SK-N-SH treated with all-trans-retinoic acid at 6 μM for 48 hours (cell line): ENCODE results near the gene TTR.

Experiments
- ATAC-seq: fragments of 200-7000 bp; cut with Tn5 transposase; 3 replicates; pipeline ENCODE4 v1.9.1; 2020; ENCODE audit warnings: mild to moderate bottlenecking, moderate library complexity
- ARNTL ChIP-seq: fragments of 450-650 bp; formaldehyde crosslinking; IDR thresholded peaks from 2 replicates; pipeline ENCODE4 v1.5.0; 2020; ENCODE audit warnings: low read depth, mild to moderate bottlenecking, moderate library complexity, borderline replicate concordance
- BACH2 ChIP-seq: fragments of 250-450 bp; sonication (Bioruptor Pico); IDR thresholded peaks from 2 replicates; pipeline ENCODE4 v1.9.0; 2021; ENCODE audit warnings: mild to moderate bottlenecking, borderline replicate concordance
- CREB5 ChIP-seq: fragments of 250-450 bp; sonication (Bioruptor Pico); IDR thresholded peaks from 2 replicates; pipeline ENCODE4 v1.5.1; 2020; ENCODE audit warnings: low read depth, mild to moderate bottlenecking, moderate library complexity
- CSDC2 ChIP-seq: fragments of 250-450 bp; sonication (Bioruptor Pico); IDR thresholded peaks from 2 replicates; pipeline ENCODE4 v1.5.0; 2020; ENCODE audit warnings: mild to moderate bottlenecking, moderate library complexity
- CSRNP3 ChIP-seq: fragments of 250-450 bp; sonication (Bioruptor Pico); IDR thresholded peaks from 2 replicates; pipeline ENCODE4 v1.5.1; 2021; ENCODE audit warnings: mild to moderate bottlenecking, moderate library complexity
- GLIS3 ChIP-seq: fragments of 250-450 bp; sonication (Bioruptor Pico); IDR thresholded peaks from 2 replicates; pipeline ENCODE4 v1.5.0; 2020; ENCODE audit warnings: mild to moderate bottlenecking, moderate library complexity
- ISL1 ChIP-seq: fragments of 250-450 bp; sonication (Bioruptor Pico); IDR thresholded peaks from 2 replicates; pipeline ENCODE4 v2.1.2; 2022; ENCODE audit warnings: mild to moderate bottlenecking, moderate library complexity
- OSR1 ChIP-seq: fragments of 250-450 bp; sonication (Bioruptor Pico); IDR thresholded peaks from 2 replicates; pipeline ENCODE4 v1.8.0; 2022; ENCODE audit warnings: moderate library complexity, mild to moderate bottlenecking, inconsistent platforms
- PPARA ChIP-seq: fragments of 250-450 bp; sonication (Bioruptor Pico); IDR thresholded peaks from 2 replicates; pipeline ENCODE4 v1.5.0; 2020; ENCODE audit warnings: mild to moderate bottlenecking, borderline replicate concordance
- TCF4 ChIP-seq: fragments of 250-450 bp; sonication (Bioruptor Pico); IDR thresholded peaks from 2 replicates; pipeline ENCODE4 v1.8.0; 2021; ENCODE audit warnings: mild to moderate bottlenecking, moderate library complexity, borderline replicate concordance
- TOX ChIP-seq: fragments of 250-450 bp; sonication (Bioruptor Pico); IDR thresholded peaks from 2 replicates; pipeline ENCODE4 v1.8.0; 2021; ENCODE audit warnings: mild to moderate bottlenecking, moderate library complexity, borderline replicate concordance
- ZC3H10 ChIP-seq: fragments of 250-450 bp; sonication (Bioruptor Pico); IDR thresholded peaks from 2 replicates; pipeline ENCODE4 v1.5.1; 2021; ENCODE audit warnings: mild to moderate bottlenecking, moderate library complexity
- ZFP3 ChIP-seq: fragments of 250-450 bp; sonication (Bioruptor Pico); IDR thresholded peaks from 2 replicates; pipeline ENCODE4 v1.5.0; 2020; ENCODE audit warnings: mild to moderate bottlenecking, moderate library complexity
- ZFP30 ChIP-seq: fragments of 450-650 bp; formaldehyde crosslinking; IDR thresholded peaks from 2 replicates; pipeline ENCODE4 v1.5.0; 2022; ENCODE audit warnings: mild to moderate bottlenecking, moderate library complexity
- ZNF565 ChIP-seq: fragments of 450-650 bp; formaldehyde crosslinking; conservative IDR thresholded peaks from 2 replicates; pipeline ENCODE4 v1.5.0; 2020; ENCODE audit warnings: low read depth, mild to moderate bottlenecking, moderate library complexity
- ZNF70 ChIP-seq: fragments of 450-650 bp; formaldehyde crosslinking; IDR thresholded peaks from 2 replicates; pipeline ENCODE4 v1.5.0; 2020; ENCODE audit warnings: mild to moderate bottlenecking, moderate library complexity
- ZNF8 ChIP-seq: fragments of 450-650 bp; formaldehyde crosslinking; IDR thresholded peaks from 2 replicates; pipeline ENCODE4 v1.5.0; 2020; ENCODE audit warnings: mild to moderate bottlenecking, moderate library complexity
- TF ChIP-seq, protein P1 (sequence below): fragments of 250-450 bp; sonication (Bioruptor Pico); IDR thresholded peaks from 2 replicates; pipeline ENCODE4 v1.5.0; 2020; ENCODE audit warnings: mild to moderate bottlenecking, moderate library complexity

The TTR gene

GRCh38 chr18:31598021-31598805 is 6.5 kb downstream of the TTR start:
- TF ChIP-seq TOX (CRISPR knock-in tag) (no peak), ZFP3 (CRISPR knock-in tag) (no peak), GLIS3 (CRISPR knock-in tag) (no peak), ZC3H10 (CRISPR knock-in tag) (no peak), BACH2 (CRISPR knock-in tag) (no peak)
- ATAC-seq: no peak

DNA sequence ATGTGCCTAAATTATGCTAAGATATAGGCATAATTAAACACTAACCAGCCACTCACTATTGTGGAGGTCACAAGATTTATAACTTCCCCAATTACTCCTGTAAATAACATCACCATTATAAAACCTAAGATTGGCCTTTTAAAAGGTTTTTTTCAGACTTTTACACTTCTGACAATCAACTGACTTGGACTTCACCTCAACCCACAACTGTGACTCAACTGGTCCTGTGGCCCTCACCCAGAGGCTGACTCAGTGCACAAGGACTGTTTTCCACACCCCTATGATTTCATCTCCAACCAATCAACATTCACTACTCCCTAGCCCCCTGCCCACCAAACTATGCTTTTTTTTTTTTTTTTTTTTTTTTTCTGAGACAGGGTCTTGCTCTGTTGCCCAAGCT is 11.6 kb downstream of the TTR start:
- TF ChIP-seq ZFP3 (CRISPR knock-in tag) (no peak), CSRNP3 (CRISPR knock-in tag) (no peak)
- ATAC-seq: no peak

GRCh38 chr18:31606265-31606664 is 14.6 kb downstream of the TTR start:
- no peak for ATAC-seq

DNA sequence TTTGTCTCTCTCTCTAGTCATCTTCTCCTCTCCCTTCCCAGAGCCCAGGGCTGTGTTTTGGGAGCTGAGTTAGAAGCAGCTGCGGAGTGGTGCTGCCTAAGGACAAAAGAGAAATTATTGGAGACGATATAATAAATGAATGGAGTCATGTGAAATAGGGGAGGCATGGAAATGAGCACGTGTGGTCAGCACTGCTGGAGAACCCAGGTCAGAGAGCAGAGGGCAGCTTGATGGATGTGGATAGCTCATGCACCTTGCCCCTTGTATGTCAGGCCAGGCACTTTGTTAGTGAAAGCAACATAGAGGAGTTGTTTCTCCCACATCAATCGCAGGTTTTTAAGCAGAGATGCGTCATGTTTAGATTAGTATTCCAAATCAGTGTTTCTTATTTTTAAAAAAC is 15.7 kb downstream of the TTR start:
- no peak for ATAC-seq
- TF ChIP-seq ZNF70 (no peak), ZNF8 (CRISPR knock-in tag) (no peak), GLIS3 (CRISPR knock-in tag) (no peak), CSDC2 (CRISPR knock-in tag) (no peak), OSR1 (CRISPR knock-in tag) (no peak)

More at GRCh38 chr18:31606265-31606664, 14.6 kb downstream of the TTR start:
- TF ChIP-seq, protein P1, sequence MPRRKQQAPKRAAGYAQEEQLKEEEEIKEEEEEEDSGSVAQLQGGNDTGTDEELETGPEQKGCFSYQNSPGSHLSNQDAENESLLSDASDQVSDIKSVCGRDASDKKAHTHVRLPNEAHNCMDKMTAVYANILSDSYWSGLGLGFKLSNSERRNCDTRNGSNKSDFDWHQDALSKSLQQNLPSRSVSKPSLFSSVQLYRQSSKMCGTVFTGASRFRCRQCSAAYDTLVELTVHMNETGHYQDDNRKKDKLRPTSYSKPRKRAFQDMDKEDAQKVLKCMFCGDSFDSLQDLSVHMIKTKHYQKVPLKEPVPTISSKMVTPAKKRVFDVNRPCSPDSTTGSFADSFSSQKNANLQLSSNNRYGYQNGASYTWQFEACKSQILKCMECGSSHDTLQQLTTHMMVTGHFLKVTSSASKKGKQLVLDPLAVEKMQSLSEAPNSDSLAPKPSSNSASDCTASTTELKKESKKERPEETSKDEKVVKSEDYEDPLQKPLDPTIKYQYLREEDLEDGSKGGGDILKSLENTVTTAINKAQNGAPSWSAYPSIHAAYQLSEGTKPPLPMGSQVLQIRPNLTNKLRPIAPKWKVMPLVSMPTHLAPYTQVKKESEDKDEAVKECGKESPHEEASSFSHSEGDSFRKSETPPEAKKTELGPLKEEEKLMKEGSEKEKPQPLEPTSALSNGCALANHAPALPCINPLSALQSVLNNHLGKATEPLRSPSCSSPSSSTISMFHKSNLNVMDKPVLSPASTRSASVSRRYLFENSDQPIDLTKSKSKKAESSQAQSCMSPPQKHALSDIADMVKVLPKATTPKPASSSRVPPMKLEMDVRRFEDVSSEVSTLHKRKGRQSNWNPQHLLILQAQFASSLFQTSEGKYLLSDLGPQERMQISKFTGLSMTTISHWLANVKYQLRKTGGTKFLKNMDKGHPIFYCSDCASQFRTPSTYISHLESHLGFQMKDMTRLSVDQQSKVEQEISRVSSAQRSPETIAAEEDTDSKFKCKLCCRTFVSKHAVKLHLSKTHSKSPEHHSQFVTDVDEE: no peak

- ATAC-seq: no peak
- TF ChIP-seq ZC3H10 (CRISPR knock-in tag) (no peak), ZFP30 (no peak), TCF4 (CRISPR knock-in tag) (no peak), ZNF565 (CRISPR knock-in tag) (no peak), ARNTL (CRISPR knock-in tag) (no peak), ZNF8 (CRISPR knock-in tag) (no peak), TOX (CRISPR knock-in tag) (no peak), ISL1 (CRISPR knock-in tag) (no peak), CSRNP3 (CRISPR knock-in tag) (no peak), CSDC2 (CRISPR knock-in tag) (no peak), BACH2 (CRISPR knock-in tag) (no peak), CREB5 (CRISPR knock-in tag) (no peak), OSR1 (CRISPR knock-in tag) (no peak), PPARA (CRISPR knock-in tag) (no peak)
Observed at GRCh38 chr18:31609886-31610285, 18.2 kb downstream of the TTR start.
